Erythroblast (primary cell): ENCODE measurements around the gene CEP85.

ENCODE experiments used
- GATA1 ChIP-seq: IDR thresholded peaks from 2 replicates; pipeline ENCODE4 v1.6.1; 2011; ENCODE audit warnings: low read depth, mild to moderate bottlenecking, control low read depth, low read length, moderate library complexity
- POLR2A ChIP-seq: IDR thresholded peaks from 2 replicates; pipeline ENCODE4 v1.6.1; 2011; ENCODE audit warnings: mild to moderate bottlenecking, low read length

DNA sequence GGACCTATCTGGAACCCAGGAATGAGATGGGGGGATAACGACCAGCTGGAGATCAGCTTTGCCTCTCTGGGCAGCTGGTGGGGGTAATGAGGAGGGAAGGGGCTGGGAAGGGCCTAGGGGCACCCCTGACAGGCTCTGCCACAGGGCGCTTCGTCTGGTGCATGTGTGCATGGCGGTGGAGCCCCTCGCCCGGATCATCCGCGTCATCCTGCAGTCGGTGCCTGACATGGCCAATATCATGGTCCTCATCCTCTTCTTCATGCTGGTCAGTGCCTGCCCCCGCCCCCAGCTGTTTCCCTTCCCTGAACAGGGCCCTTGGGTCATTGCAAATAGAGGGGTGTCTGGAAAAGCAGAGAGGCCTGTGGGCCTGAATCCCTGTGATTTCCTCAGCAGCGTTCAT, 36.2 kb upstream of the CEP85 start:
- TF ChIP-seq POLR2A (no peak), GATA1 (no peak)
